HCT116 (cell line): ENCODE measurements around the gene CXCR6. TPM values are rescaled to one million over a fixed set of nuclear protein-coding genes. Genes with fewer than 3 reads are reported as not detected.

ENCODE experiments used
- ATAC-seq: fragments of 200-7000 bp; cut with Tn5 transposase; 2 replicates; pipeline ENCODE4 v1.9.1; 2020; ENCODE audit warnings: mild to moderate bottlenecking, moderate library complexity
- BruUV-seq: library from RNA; stranded (reverse); fragments of 400-500 nt; replicated peaks from 2 replicates; lab custom pipeline; 2021; lab: Mats Ljungman, UMichigan
- CTCF ChIA-PET: fragments of 300-600 bp; sonication (Branson Sonifier 250); formaldehyde crosslinking; loops from one replicate; lab custom pipeline; 2021; ENCODE audit warnings: antibody characterized with exemption; lab: Charles Lee
- POLR2A ChIA-PET: fragments of 300-600, 350-600 bp; sonication (Branson Sonifier 250); formaldehyde crosslinking; loops from one replicate; lab custom pipeline; 2021; ENCODE audit warnings: antibody characterized with exemption; lab: Charles Lee
- RAD21 ChIA-PET, 2 experiments: fragments of 300-600 bp; sonication (Branson Sonifier 250); formaldehyde crosslinking; loops; one replicate each; lab custom pipeline; 2023; ENCODE audit warnings: low total read pairs in 2 of 2; ENCODE audit not compliant: uncharacterized antibody in 2 of 2, unreplicated experiment in 2 of 2, low non-redundant PET in 1 of 2; lab: Charles Lee
- DNase-seq: peaks from one replicate; pipeline ENCODE4 v3.0.0-alpha.2; 2010; ENCODE audit warnings: low read depth, low spot score
- H2AFZ ChIP-seq: fragments of 200-600 bp; shearing (Covaris generic), sonication (generic); 2 replicates; pipeline ENCODE4 v1.6.1; 2017; ENCODE audit warnings: low read depth, mixed run types, mixed read lengths, antibody characterized with exemption, low read length; ENCODE audit not compliant: poor library complexity, severe bottlenecking
- H3K27ac ChIP-seq: 2 replicates; pipeline ENCODE4 v1.5.1; 2012; ENCODE audit warnings: low read depth, low read length
- H3K27me3 ChIP-seq: fragments of 200-600 bp; sonication (generic); 2 replicates; pipeline ENCODE4 v1.6.1; 2016; ENCODE audit warnings: mixed run types, low read length, mixed read lengths; ENCODE audit not compliant: insufficient read depth
- H3K36me3 ChIP-seq, 2 experiments: fragments of 200-500 bp in 1 of 2; fragments of 200-600 bp in 1 of 2; sonication (Bioruptor generic) in 1 of 2; sonication (generic) in 1 of 2; 2 replicates each; pipeline versions ENCODE4 v1.5.1 to v1.6.1; 2014 to 2016; ENCODE audit warnings: low read length in 2 of 2, inconsistent platforms in 1 of 2, mixed read lengths in 1 of 2, mixed run types in 1 of 2; ENCODE audit not compliant: insufficient read depth in 2 of 2, control insufficient read depth in 1 of 2
- H3K4me1 ChIP-seq, 2 experiments: fragments of 200-600 bp in 1 of 2; sonication (generic) in 1 of 2; 2 replicates each; pipeline versions ENCODE4 v1.5.1 to v1.6.1; 2012 to 2017; ENCODE audit warnings: low read length in 2 of 2, inconsistent platforms in 1 of 2, mild to moderate bottlenecking in 1 of 2, mixed read lengths in 1 of 2, mixed run types in 1 of 2, moderate library complexity in 1 of 2; ENCODE audit not compliant: insufficient read depth in 2 of 2, control insufficient read depth in 1 of 2
- H3K4me2 ChIP-seq: fragments of 200-600 bp; sonication (generic); 2 replicates; pipeline ENCODE4 v1.6.1; 2017; ENCODE audit warnings: mixed run types, low read length, mixed read lengths
- H3K4me3 ChIP-seq, 2 experiments: fragments of 200-600 bp in 1 of 2; sonication (generic) in 1 of 2; replicated peaks in 1 of 2; 2 replicates each; pipeline ENCODE4 v1.5.1; 2011 to 2016; ENCODE audit warnings: low read length in 2 of 2, control low read depth in 1 of 2, low read depth in 1 of 2, mild to moderate bottlenecking in 1 of 2, mixed read lengths in 1 of 2, mixed run types in 1 of 2
- H3K79me2 ChIP-seq: fragments of 200-600 bp; sonication (generic); 2 replicates; pipeline ENCODE4 v1.6.1; 2017; ENCODE audit warnings: mild to moderate bottlenecking, mixed run types, low read length, moderate library complexity, mixed read lengths; ENCODE audit not compliant: insufficient read depth
- H3K9ac ChIP-seq: fragments of 200-600 bp; sonication (generic); 2 replicates; pipeline ENCODE4 v1.6.1; 2016; ENCODE audit warnings: low read length, mixed read lengths
- H3K9me2 ChIP-seq: fragments of 200-600 bp; sonication (generic), shearing (Covaris generic); 2 replicates; pipeline ENCODE4 v1.6.1; 2017; ENCODE audit warnings: mixed run types, mild to moderate bottlenecking, moderate library complexity; ENCODE audit not compliant: insufficient read depth
- H3K9me3 ChIP-seq, 2 experiments: fragments of 200-500 bp in 1 of 2; fragments of 200-600 bp in 1 of 2; sonication (Bioruptor generic) in 1 of 2; sonication (generic) in 1 of 2; 2 replicates each; pipeline ENCODE4 v1.6.1; 2014 to 2017; ENCODE audit warnings: low read length in 2 of 2, mixed read lengths in 2 of 2, inconsistent platforms in 1 of 2, low read depth in 1 of 2, mild to moderate bottlenecking in 1 of 2, mixed run types in 1 of 2, moderate library complexity in 1 of 2; ENCODE audit not compliant: control insufficient read depth in 1 of 2, insufficient read depth in 1 of 2
- H4K20me1 ChIP-seq: fragments of 200-600 bp; sonication (generic), shearing (Covaris generic); 2 replicates; pipeline ENCODE4 v1.6.1; 2017; ENCODE audit warnings: mixed run types, mild to moderate bottlenecking, moderate library complexity; ENCODE audit not compliant: insufficient read depth
- ATF3 ChIP-seq: IDR thresholded peaks from 2 replicates; pipeline ENCODE4 v1.6.1; 2012
- CBX3 ChIP-seq: IDR thresholded peaks from 2 replicates; pipeline ENCODE4 v1.6.1; 2012; ENCODE audit warnings: low read depth
- CEBPB ChIP-seq: IDR thresholded peaks from 2 replicates; pipeline ENCODE4 v1.6.1; 2012; ENCODE audit warnings: low read depth
- CTCF ChIP-seq, 3 experiments: fragments of 200-600 bp in 1 of 3; sonication (generic) in 1 of 3; IDR thresholded peaks in 2 of 3; conservative IDR thresholded peaks in 1 of 3; 2 replicates each; pipeline ENCODE4 v1.5.1; 2012 to 2017; ENCODE audit warnings: low read depth in 2 of 3, low read length in 2 of 3, antibody characterized with exemption in 1 of 3, borderline replicate concordance in 1 of 3, control low read depth in 1 of 3, mild to moderate bottlenecking in 1 of 3, mixed read lengths in 1 of 3, mixed run types in 1 of 3, moderate library complexity in 1 of 3; ENCODE audit not compliant: insufficient read depth in 1 of 3
- EGR1 ChIP-seq: IDR thresholded peaks from 2 replicates; pipeline ENCODE4 v1.6.1; 2012; ENCODE audit warnings: low read depth
- ELF1 ChIP-seq: IDR thresholded peaks from 2 replicates; pipeline ENCODE4 v1.6.1; 2012; ENCODE audit warnings: low read depth, borderline replicate concordance
- EZH2 ChIP-seq: fragments of 200-600 bp; sonication (generic); IDR thresholded peaks from 2 replicates; pipeline ENCODE4 v1.6.1; 2017; ENCODE audit warnings: antibody characterized with exemption, mixed run types
- EZH2phosphoT487 ChIP-seq: fragments of 200-600 bp; IDR thresholded peaks from 2 replicates; pipeline ENCODE4 v1.6.1; 2018; ENCODE audit warnings: antibody characterized with exemption, borderline replicate concordance
- FOSL1 ChIP-seq: IDR thresholded peaks from 2 replicates; pipeline ENCODE4 v1.6.1; 2012; ENCODE audit warnings: low read depth
- MAX ChIP-seq: IDR thresholded peaks from 2 replicates; pipeline ENCODE4 v1.6.1; 2012
- POLR2A ChIP-seq: IDR thresholded peaks from 2 replicates; pipeline ENCODE4 v1.7.0; 2011; ENCODE audit warnings: borderline replicate concordance; ENCODE audit not compliant: insufficient read depth, insufficient read length; ENCODE audit errors: extremely low read depth
- RAD21 ChIP-seq: IDR thresholded peaks from 2 replicates; pipeline ENCODE4 v1.6.1; 2012; ENCODE audit warnings: low read depth, mild to moderate bottlenecking
- REST ChIP-seq: IDR thresholded peaks from 2 replicates; pipeline ENCODE4 v1.6.1; 2012; ENCODE audit warnings: low read depth
- SIN3A ChIP-seq: IDR thresholded peaks from 2 replicates; pipeline ENCODE4 v1.6.1; 2012; ENCODE audit warnings: low read depth
- SP1 ChIP-seq: IDR thresholded peaks from 2 replicates; pipeline ENCODE4 v1.6.1; 2012; ENCODE audit warnings: low read depth
- TCF7L2 ChIP-seq: IDR thresholded peaks from 2 replicates; pipeline ENCODE4 v1.7.0; 2011; ENCODE audit warnings: borderline replicate concordance, inconsistent platforms; ENCODE audit not compliant: insufficient read depth, insufficient read length; ENCODE audit errors: extremely low read depth
- YY1 ChIP-seq: IDR thresholded peaks from 2 replicates; pipeline ENCODE4 v1.6.1; 2011; ENCODE audit warnings: low read length, low read depth, moderate library complexity, mild to moderate bottlenecking; ENCODE audit not compliant: insufficient replicate concordance; ENCODE audit errors: extremely low read depth
- ZBTB33 ChIP-seq: IDR thresholded peaks from 2 replicates; pipeline ENCODE4 v1.6.1; 2011; ENCODE audit warnings: mild to moderate bottlenecking, low read length, moderate library complexity; ENCODE audit not compliant: insufficient replicate concordance; ENCODE audit errors: extremely low read depth
- ZFX ChIP-seq: fragments of 450-650 bp; IDR thresholded peaks from 2 replicates; pipeline ENCODE4 v1.6.1; 2017
- ZNF274 ChIP-seq: fragments of 200-500 bp; sonication (Bioruptor generic); IDR thresholded peaks from 2 replicates; pipeline ENCODE4 v1.6.1; 2014; ENCODE audit warnings: mild to moderate bottlenecking, low read depth, low read length, inconsistent platforms
- intact Hi-C: fragments of 100-400 bp; cut with micrococcal nuclease; formaldehyde crosslinking; loops from 2 replicates; pipeline ENCODE4 v1.10.0; 2022
- total RNA-seq: library from RNA; stranded (reverse); gene quantifications from one replicate; pipeline ENCODE4 v1.2.1, GENCODE V29; 2021; ENCODE audit not compliant: unreplicated experiment

CXCR6 gene
- total RNA-seq, 1 experiment from 2014 or later: not detected

GRCh38 chr3:45944830-45945620 is 1.8 kb downstream of the CXCR6 start:
- Histone ChIP-seq H3K4me1 (no peaks in the 10 kb centered on the region), H3K79me2 (no peaks in the 10 kb centered on the region)
- POLR2A ChIA-PET: no interaction called here
- TF ChIP-seq TCF7L2 (no peak), ZFX (no peak), CEBPB (no peak), EZH2 (no peak), ELF1 (no peak), YY1 (no peak), POLR2A (no peak), ZBTB33 (no peak), RAD21 (no peak), CTCF (IDR thresholded peaks at IDR 0.05 in 2 of 3, conservative IDR thresholded peaks at IDR 0.05 in 1 of 3; ENCODE audit: borderline replicate concordance in 1 of 3, insufficient read depth in 1 of 3, low read depth in 2 of 3, low read length in 2 of 3) (no peak), MAX (no peak), SIN3A (no peak), REST (no peak), ATF3 (no peak), EGR1 (no peak), EZH2phosphoT487 (no peak), FOSL1 (no peak), SP1 (no peak), ZNF274 (no peak), CBX3 (no peak)
- TF ChIP-seq, all 23 proteins: peak for 0
- CTCF ChIA-PET: no interaction called here
- DNase-seq (no peak), ATAC-seq (no peak)
- intact Hi-C loops: no loop called here
- H3K27ac ChIP-seq: no peak overlapping the region
- H4K20me1 ChIP-seq: no peaks in the 10 kb centered on the region
- H3K27me3 ChIP-seq: no peaks in the 10 kb centered on the region
- no TSS peak for BruUV-seq
- no peak overlapping the region for H3K9ac ChIP-seq
- peaks cover 2 to 33% of the 10 kb centered on the region in 2 experiments; a peak in 3 of 4 replicates for H3K36me3 ChIP-seq
- RAD21 ChIA-PET: no interaction called here
- H3K9me2 ChIP-seq: no peaks in the 10 kb centered on the region
- no peak overlapping the region for H3K4me2 ChIP-seq
- H3K9me3 ChIP-seq: no peaks in the 10 kb centered on the region
- H2AFZ ChIP-seq: no peak overlapping the region
- no peak overlapping the region for H3K4me3 ChIP-seq
